Panc1 (cell line): ENCODE results near the gene MPND. TPM values are rescaled to one million over a fixed set of nuclear protein-coding genes. Genes with fewer than 3 reads are reported as not detected.
A peak's percentile ranks its signal among the peaks of the same experiment; 100 is the strongest.

ENCODE experiments used
- ATAC-seq: fragments of 200-7000 bp; cut with Tn5 transposase; 2 replicates; pipeline ENCODE4 v1.9.1; 2020; ENCODE audit warnings: mild to moderate bottlenecking, moderate library complexity
- BruUV-seq: library from RNA; stranded (reverse); fragments of 400-500 nt; replicated peaks from 2 replicates; lab custom pipeline; 2021; lab: Mats Ljungman, UMichigan
- CTCF ChIA-PET: fragments of 300-600 bp; sonication (Branson Sonifier 250); formaldehyde crosslinking; loops from one replicate; lab custom pipeline; 2022; ENCODE audit warnings: antibody characterized with exemption; lab: Charles Lee
- POLR2A ChIA-PET: fragments of 300-600 bp; sonication (Branson Sonifier 250); formaldehyde crosslinking; loops from one replicate; lab custom pipeline; 2022; ENCODE audit warnings: antibody characterized with exemption; lab: Charles Lee
- DNase-seq: peaks from one replicate; pipeline ENCODE4 v3.0.0-alpha.2; 2010; ENCODE audit warnings: low read depth, low spot score
- H3K27ac ChIP-seq: 2 replicates; pipeline ENCODE4 v1.5.1; 2011; ENCODE audit warnings: mild to moderate bottlenecking, low read length, inconsistent platforms
- H3K27me3 ChIP-seq: fragments of 200-500 bp; sonication (Bioruptor generic); 2 replicates; pipeline ENCODE4 v1.6.0; 2014; ENCODE audit warnings: low read length, inconsistent platforms; ENCODE audit not compliant: control insufficient read depth, insufficient read depth
- H3K36me3 ChIP-seq: fragments of 200-500 bp; sonication (Bioruptor generic); 2 replicates; pipeline ENCODE4 v1.5.1; 2014; ENCODE audit warnings: inconsistent platforms, mild to moderate bottlenecking, low read length, moderate library complexity; ENCODE audit not compliant: control insufficient read depth, insufficient read depth
- H3K4me1 ChIP-seq: 2 replicates; pipeline ENCODE4 v1.5.1; 2011; ENCODE audit warnings: inconsistent platforms, mild to moderate bottlenecking, low read length, moderate library complexity; ENCODE audit not compliant: control insufficient read depth, insufficient read depth
- H3K4me3 ChIP-seq, 2 experiments: 2 replicates each; pipeline ENCODE4 v1.5.1; 2011 to 2012; ENCODE audit warnings: low read depth in 2 of 2, low read length in 2 of 2, mild to moderate bottlenecking in 2 of 2, inconsistent platforms in 1 of 2, moderate library complexity in 1 of 2
- H3K9me3 ChIP-seq: fragments of 200-500 bp; sonication (Bioruptor generic); 2 replicates; pipeline ENCODE4 v1.5.1; 2014; ENCODE audit warnings: low read depth, mild to moderate bottlenecking, inconsistent platforms, low read length, moderate library complexity; ENCODE audit not compliant: control insufficient read depth, insufficient read depth
- POLR2AphosphoS5 ChIP-seq: IDR thresholded peaks from 2 replicates; pipeline ENCODE4 v1.6.1; 2012; ENCODE audit warnings: mild to moderate bottlenecking, low read depth, low read length, moderate library complexity
- SIN3A ChIP-seq: IDR thresholded peaks from 2 replicates; pipeline ENCODE4 v1.6.1; 2012; ENCODE audit warnings: low read depth, mild to moderate bottlenecking, low read length, moderate library complexity, borderline replicate concordance; ENCODE audit not compliant: insufficient read depth
- TCF7L2 ChIP-seq: IDR thresholded peaks from 2 replicates; pipeline ENCODE4 v1.6.1; 2011; ENCODE audit warnings: mild to moderate bottlenecking, low read depth, low read length, inconsistent platforms
- in situ Hi-C: cut with HindIII; loops from 2 replicates; pipeline ENCODE4 v1.10.0; 2016; ENCODE audit warnings: low sequenced_read_pairs, low pct_unique_long_range_greater_than_20kb
- intact Hi-C: fragments of 100-400 bp; cut with micrococcal nuclease; formaldehyde crosslinking; loops from one replicate; pipeline ENCODE4 v1.10.0; 2022; ENCODE audit not compliant: unreplicated experiment
- total RNA-seq: library from RNA; stranded (reverse); gene quantifications from one replicate; pipeline ENCODE4 v1.2.1, GENCODE V29; 2021; ENCODE audit not compliant: unreplicated experiment
- TF ChIP-seq, protein P1 (sequence below): fragments of 450-650 bp; IDR thresholded peaks from 2 replicates; pipeline ENCODE4 v1.5.1; 2017; ENCODE audit warnings: mild to moderate bottlenecking
- TF ChIP-seq, protein P2 (sequence below), 2 experiments: IDR thresholded peaks; 2 replicates each; pipeline ENCODE4 v1.6.1; 2011 to 2012; ENCODE audit warnings: low read depth in 2 of 2, control low read depth in 1 of 2, low read length in 1 of 2, mild to moderate bottlenecking in 1 of 2, moderate library complexity in 1 of 2; ENCODE audit not compliant: insufficient read depth in 1 of 2

The MPND gene
- total RNA-seq, 1 experiment from 2014 or later = 22.9 TPM

DNA sequence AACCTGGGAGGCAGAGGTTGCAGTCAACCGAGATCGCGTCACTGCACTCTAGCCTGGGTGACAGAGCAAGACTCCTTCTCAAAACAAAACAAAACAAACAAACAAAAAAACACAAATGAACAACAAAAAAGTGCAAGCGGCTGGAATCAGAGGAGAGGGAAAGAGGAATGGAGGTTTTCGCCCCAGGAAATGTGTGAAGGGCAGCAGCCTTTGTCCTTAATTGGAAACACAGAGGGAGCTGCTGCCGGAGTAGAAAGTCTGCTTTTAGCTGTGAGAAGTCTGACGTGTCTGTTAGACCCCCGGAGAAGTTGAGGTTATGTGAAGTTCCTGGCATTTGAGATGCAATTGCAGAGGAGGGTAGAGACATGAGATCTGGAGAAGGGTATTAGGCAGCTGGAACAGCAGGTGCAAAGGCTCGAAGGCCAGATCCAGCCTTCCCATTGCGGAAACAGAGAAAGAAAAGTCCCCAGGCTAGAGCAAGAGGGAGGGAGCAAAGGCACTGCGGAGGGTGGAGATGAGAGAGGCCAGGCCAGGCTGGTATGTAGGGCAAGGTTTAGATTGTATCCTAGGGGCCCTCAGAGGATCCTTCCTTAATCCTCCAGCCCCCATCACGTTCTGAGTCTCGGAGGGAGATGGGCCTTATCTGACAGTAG, 41.6 kb upstream of the MPND start:
- intact Hi-C loops (no loop called here), in situ Hi-C loops (no loop called here)
- ATAC-seq (peak; percentile 59; the same call in 1 of the 2 replicates), DNase-seq (no peak)
- ChIA-PET CTCF (no interaction called here), POLR2A (no interaction called here)
- H3K4me3 ChIP-seq = no peak overlapping the region
- BruUV-seq = no TSS peak
- no peaks in the 10 kb centered on the region for H3K9me3 ChIP-seq
- no peak overlapping the region for H3K27ac ChIP-seq
- no peaks in the 10 kb centered on the region for H3K36me3 ChIP-seq
- TF ChIP-seq, protein P1, sequence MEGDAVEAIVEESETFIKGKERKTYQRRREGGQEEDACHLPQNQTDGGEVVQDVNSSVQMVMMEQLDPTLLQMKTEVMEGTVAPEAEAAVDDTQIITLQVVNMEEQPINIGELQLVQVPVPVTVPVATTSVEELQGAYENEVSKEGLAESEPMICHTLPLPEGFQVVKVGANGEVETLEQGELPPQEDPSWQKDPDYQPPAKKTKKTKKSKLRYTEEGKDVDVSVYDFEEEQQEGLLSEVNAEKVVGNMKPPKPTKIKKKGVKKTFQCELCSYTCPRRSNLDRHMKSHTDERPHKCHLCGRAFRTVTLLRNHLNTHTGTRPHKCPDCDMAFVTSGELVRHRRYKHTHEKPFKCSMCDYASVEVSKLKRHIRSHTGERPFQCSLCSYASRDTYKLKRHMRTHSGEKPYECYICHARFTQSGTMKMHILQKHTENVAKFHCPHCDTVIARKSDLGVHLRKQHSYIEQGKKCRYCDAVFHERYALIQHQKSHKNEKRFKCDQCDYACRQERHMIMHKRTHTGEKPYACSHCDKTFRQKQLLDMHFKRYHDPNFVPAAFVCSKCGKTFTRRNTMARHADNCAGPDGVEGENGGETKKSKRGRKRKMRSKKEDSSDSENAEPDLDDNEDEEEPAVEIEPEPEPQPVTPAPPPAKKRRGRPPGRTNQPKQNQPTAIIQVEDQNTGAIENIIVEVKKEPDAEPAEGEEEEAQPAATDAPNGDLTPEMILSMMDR = no peak
- no peak for TF ChIP-seq SIN3A
- TF ChIP-seq POLR2AphosphoS5 = no peak
- TF ChIP-seq TCF7L2 = no peak
- TF ChIP-seq, protein P2, sequence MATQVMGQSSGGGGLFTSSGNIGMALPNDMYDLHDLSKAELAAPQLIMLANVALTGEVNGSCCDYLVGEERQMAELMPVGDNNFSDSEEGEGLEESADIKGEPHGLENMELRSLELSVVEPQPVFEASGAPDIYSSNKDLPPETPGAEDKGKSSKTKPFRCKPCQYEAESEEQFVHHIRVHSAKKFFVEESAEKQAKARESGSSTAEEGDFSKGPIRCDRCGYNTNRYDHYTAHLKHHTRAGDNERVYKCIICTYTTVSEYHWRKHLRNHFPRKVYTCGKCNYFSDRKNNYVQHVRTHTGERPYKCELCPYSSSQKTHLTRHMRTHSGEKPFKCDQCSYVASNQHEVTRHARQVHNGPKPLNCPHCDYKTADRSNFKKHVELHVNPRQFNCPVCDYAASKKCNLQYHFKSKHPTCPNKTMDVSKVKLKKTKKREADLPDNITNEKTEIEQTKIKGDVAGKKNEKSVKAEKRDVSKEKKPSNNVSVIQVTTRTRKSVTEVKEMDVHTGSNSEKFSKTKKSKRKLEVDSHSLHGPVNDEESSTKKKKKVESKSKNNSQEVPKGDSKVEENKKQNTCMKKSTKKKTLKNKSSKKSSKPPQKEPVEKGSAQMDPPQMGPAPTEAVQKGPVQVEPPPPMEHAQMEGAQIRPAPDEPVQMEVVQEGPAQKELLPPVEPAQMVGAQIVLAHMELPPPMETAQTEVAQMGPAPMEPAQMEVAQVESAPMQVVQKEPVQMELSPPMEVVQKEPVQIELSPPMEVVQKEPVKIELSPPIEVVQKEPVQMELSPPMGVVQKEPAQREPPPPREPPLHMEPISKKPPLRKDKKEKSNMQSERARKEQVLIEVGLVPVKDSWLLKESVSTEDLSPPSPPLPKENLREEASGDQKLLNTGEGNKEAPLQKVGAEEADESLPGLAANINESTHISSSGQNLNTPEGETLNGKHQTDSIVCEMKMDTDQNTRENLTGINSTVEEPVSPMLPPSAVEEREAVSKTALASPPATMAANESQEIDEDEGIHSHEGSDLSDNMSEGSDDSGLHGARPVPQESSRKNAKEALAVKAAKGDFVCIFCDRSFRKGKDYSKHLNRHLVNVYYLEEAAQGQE (IDR thresholded peaks at IDR 0.05; ENCODE audit: insufficient read depth in 1 of 2, low read depth in 2 of 2, low read length in 1 of 2) = no peak
- peaks cover 5% of the 10 kb centered on the region for H3K4me1 ChIP-seq
- H3K27me3 ChIP-seq = no peaks in the 10 kb centered on the region

DNA sequence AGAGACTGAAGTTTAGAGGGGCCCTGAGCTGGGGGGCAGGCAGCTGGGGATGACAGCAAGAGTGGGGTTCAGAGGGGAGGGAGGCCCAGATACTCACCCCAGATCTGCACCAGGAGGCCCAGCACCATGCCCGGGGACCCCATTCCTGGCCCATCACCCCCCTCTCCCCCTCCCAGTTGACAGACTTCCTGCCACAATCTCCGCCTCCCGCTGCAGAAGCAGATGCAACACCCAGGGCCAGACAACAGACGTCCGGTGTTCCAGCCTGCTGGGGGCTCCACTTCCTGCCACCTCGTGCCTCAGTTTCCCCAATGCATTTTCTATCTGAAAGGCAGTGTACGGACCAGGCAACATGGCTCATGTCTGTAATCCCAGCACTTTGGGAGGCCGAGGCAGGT, 41.1 kb upstream of the MPND start, which contains the start of gene TMIGD2:
Gene TMIGD2 (minus strand): TSS at position 147 of the 398 bp plus-strand sequence. CDS start 4 bp downstream, at position 143.
- no peak for DNase-seq
- Histone ChIP-seq H3K4me3 (no peak within 1 kb of the TSS), H3K4me1 (peaks cover 5% of the 10 kb centered on the region), H3K27ac (no peak within 1 kb of the TSS), H3K27me3 (no peaks in the 10 kb centered on the region), H3K9me3 (no peaks in the 10 kb centered on the region), H3K36me3 (no peaks in the 10 kb centered on the region)
- in situ Hi-C loops (no loop called here), intact Hi-C loops (no loop called here)
- BruUV-seq = no TSS peak
- TF ChIP-seq SIN3A = no peak
- TF ChIP-seq, protein P1 = no peak
- no peak for TF ChIP-seq POLR2AphosphoS5
- TF ChIP-seq, protein P2 (IDR thresholded peaks at IDR 0.05; ENCODE audit: insufficient read depth in 1 of 2, low read depth in 2 of 2, low read length in 1 of 2) = no peak
- no peak for TF ChIP-seq TCF7L2
- ATAC-seq = no peak
- ChIA-PET CTCF (no interaction called here), POLR2A (no interaction called here)
